SK-N-SH (cell line): ENCODE measurements around the gene TRANK1. TPM values are rescaled to one million over a fixed set of nuclear protein-coding genes. Genes with fewer than 3 reads are reported as not detected.

Experiments
- CTCF ChIA-PET: fragments of 300-600, 350-600 bp; formaldehyde crosslinking; extraction: SDS; loops from one replicate; lab custom pipeline; 2021; lab: Yijun Ruan, JAX
- POLR2A ChIA-PET: fragments of 350-600 bp; sonication (Branson Sonifier 250); formaldehyde crosslinking; extraction: SDS; loops from one replicate; lab custom pipeline; 2020; ENCODE audit warnings: antibody characterized with exemption, inconsistent platforms; lab: Yijun Ruan, JAX
- DNase-seq: peaks from one replicate; pipeline ENCODE4 v3.0.0; 2012
- H2AFZ ChIP-seq: fragments of 200-600 bp; sonication (generic); 2 replicates; pipeline ENCODE4 v1.8.1; 2016; ENCODE audit warnings: antibody characterized with exemption, mild to moderate bottlenecking, low read depth
- H3F3A ChIP-seq: fragments of 200-600 bp; sonication (generic); replicated peaks from 2 replicates; pipeline ENCODE3; 2016; ENCODE audit warnings: antibody characterized with exemption, mild to moderate bottlenecking; ENCODE audit not compliant: insufficient read depth
- H3K27ac ChIP-seq, 2 experiments: fragments of 200-500 bp in 1 of 2; fragments of 200-600 bp in 1 of 2; sonication (Bioruptor generic) in 1 of 2; sonication (generic), shearing (Covaris generic) in 1 of 2; 2 replicates each; pipeline versions ENCODE4 v1.5.1 to v1.6.1; 2014 to 2016; ENCODE audit warnings: low read depth in 2 of 2, inconsistent platforms in 1 of 2, low read length in 1 of 2, mild to moderate bottlenecking in 1 of 2, mixed read lengths in 1 of 2
- H3K27me3 ChIP-seq: fragments of 200-600 bp; sonication (generic), shearing (Covaris generic); 2 replicates; pipeline ENCODE4 v1.6.1; 2016; ENCODE audit warnings: mixed run types; ENCODE audit not compliant: insufficient read depth
- H3K36me3 ChIP-seq, 2 experiments: fragments of 200-500 bp in 1 of 2; fragments of 200-600 bp in 1 of 2; sonication (Bioruptor generic) in 1 of 2; sonication (generic) in 1 of 2; replicated peaks in 1 of 2; 2 replicates each; pipeline versions ENCODE3 to v1.5.1; 2014 to 2016; ENCODE audit warnings: low read length in 1 of 2, mild to moderate bottlenecking in 1 of 2; ENCODE audit not compliant: insufficient read depth in 2 of 2, control insufficient read depth in 1 of 2
- H3K4me1 ChIP-seq, 2 experiments: fragments of 200-500 bp in 1 of 2; fragments of 200-600 bp in 1 of 2; sonication (Bioruptor generic) in 1 of 2; sonication (generic), shearing (Covaris generic) in 1 of 2; 2 replicates each; pipeline versions ENCODE4 v1.5.1 to v1.6.1; 2014 to 2016; ENCODE audit warnings: low read depth in 1 of 2, low read length in 1 of 2, mixed run types in 1 of 2; ENCODE audit not compliant: insufficient read depth in 2 of 2, control insufficient read depth in 1 of 2
- H3K4me2 ChIP-seq: fragments of 200-600 bp; sonication (generic), shearing (Covaris generic); 2 replicates; pipeline ENCODE4 v1.6.1; 2017; ENCODE audit warnings: mixed run types
- H3K4me3 ChIP-seq, 2 experiments: fragments of 200-500 bp in 1 of 2; fragments of 200-600 bp in 1 of 2; sonication (Bioruptor generic) in 1 of 2; sonication (generic), shearing (Covaris generic) in 1 of 2; 2 replicates each; pipeline versions ENCODE4 v1.5.1 to v1.8.1; 2014 to 2016; ENCODE audit warnings: low read depth in 2 of 2, inconsistent platforms in 1 of 2, low read length in 1 of 2, mild to moderate bottlenecking in 1 of 2, mixed read lengths in 1 of 2, moderate library complexity in 1 of 2
- H3K79me2 ChIP-seq: fragments of 200-600 bp; sonication (generic); 2 replicates; pipeline ENCODE4 v1.8.1; 2017; ENCODE audit warnings: mild to moderate bottlenecking; ENCODE audit not compliant: insufficient read depth
- H3K9ac ChIP-seq: fragments of 200-600 bp; sonication (generic); 2 replicates; pipeline ENCODE4 v1.6.1; 2017; ENCODE audit warnings: mixed run types
- H3K9me2 ChIP-seq: fragments of 200-600 bp; sonication (generic); 2 replicates; pipeline ENCODE4 v1.6.1; 2017; ENCODE audit warnings: mixed run types
- H3K9me3 ChIP-seq: fragments of 200-600 bp; sonication (generic); 2 replicates; pipeline ENCODE4 v1.6.1; 2017; ENCODE audit warnings: mixed run types, mild to moderate bottlenecking, moderate library complexity
- H4K20me1 ChIP-seq: fragments of 200-600 bp; sonication (generic); 2 replicates; pipeline ENCODE4 v1.6.1; 2017; ENCODE audit warnings: mild to moderate bottlenecking, mixed run types; ENCODE audit not compliant: insufficient read depth
- CHD2 ChIP-seq: fragments of 150-350 bp; IDR thresholded peaks from 2 replicates; pipeline ENCODE4 v1.6.1; 2018; ENCODE audit warnings: low read length; ENCODE audit not compliant: partially characterized antibody
- EP300 ChIP-seq, 2 experiments: IDR thresholded peaks; 2 replicates each; pipeline versions ENCODE4 v1.4.0 to v1.6.1; 2012; ENCODE audit warnings: borderline replicate concordance in 1 of 2, low read depth in 1 of 2, low read length in 1 of 2
- FOSL2 ChIP-seq: IDR thresholded peaks from 2 replicates; pipeline ENCODE4 v1.4.0; 2012; ENCODE audit warnings: low read depth, mild to moderate bottlenecking, moderate library complexity, borderline replicate concordance
- FOXM1 ChIP-seq: IDR thresholded peaks from 2 replicates; pipeline ENCODE4 v1.4.0; 2012; ENCODE audit warnings: low read depth, mild to moderate bottlenecking
- GABPA ChIP-seq: IDR thresholded peaks from 2 replicates; pipeline ENCODE4 v1.4.0; 2012; ENCODE audit warnings: low read depth, mild to moderate bottlenecking
- RCOR1 ChIP-seq: fragments of 150-350 bp; IDR thresholded peaks from 2 replicates; pipeline ENCODE4 v1.6.1; 2017; ENCODE audit warnings: antibody characterized with exemption, low read length
- SIN3A ChIP-seq: IDR thresholded peaks from 2 replicates; pipeline ENCODE4 v1.6.1; 2012; ENCODE audit warnings: low read depth, mild to moderate bottlenecking, low read length, moderate library complexity, borderline replicate concordance
- TCF12 ChIP-seq: IDR thresholded peaks from 2 replicates; pipeline ENCODE4 v1.4.0; 2012
- WGBS: methylation state at CpG from one replicate; pipeline ENCODE4 v1.1.6; 2017; ENCODE audit warnings: low lambda C conversion rate; 5-methylcytosine and 5-hydroxymethylcytosine counted together
- polyA plus RNA-seq, 3 experiments: library from polyadenylated mRNA; depleted of rRNA; stranded (reverse); fragments of >200 nt; gene quantifications; 2 replicates each; pipeline ENCODE4 v1.2.3, GENCODE V29; 2012
- TF ChIP-seq, protein P1 (sequence below): fragments of 150-350 bp; IDR thresholded peaks from 2 replicates; pipeline ENCODE4 v1.6.1; 2016; ENCODE audit warnings: mild to moderate bottlenecking, low read depth, low read length
- TF ChIP-seq, protein P2 (sequence below): IDR thresholded peaks from 2 replicates; pipeline ENCODE4 v1.4.0; 2012; ENCODE audit warnings: low read depth

Gene TRANK1
- polyA plus RNA-seq, 1 of the 3 experiments (the other 2 are of a cell fraction), result 0.16 TPM

DNA sequence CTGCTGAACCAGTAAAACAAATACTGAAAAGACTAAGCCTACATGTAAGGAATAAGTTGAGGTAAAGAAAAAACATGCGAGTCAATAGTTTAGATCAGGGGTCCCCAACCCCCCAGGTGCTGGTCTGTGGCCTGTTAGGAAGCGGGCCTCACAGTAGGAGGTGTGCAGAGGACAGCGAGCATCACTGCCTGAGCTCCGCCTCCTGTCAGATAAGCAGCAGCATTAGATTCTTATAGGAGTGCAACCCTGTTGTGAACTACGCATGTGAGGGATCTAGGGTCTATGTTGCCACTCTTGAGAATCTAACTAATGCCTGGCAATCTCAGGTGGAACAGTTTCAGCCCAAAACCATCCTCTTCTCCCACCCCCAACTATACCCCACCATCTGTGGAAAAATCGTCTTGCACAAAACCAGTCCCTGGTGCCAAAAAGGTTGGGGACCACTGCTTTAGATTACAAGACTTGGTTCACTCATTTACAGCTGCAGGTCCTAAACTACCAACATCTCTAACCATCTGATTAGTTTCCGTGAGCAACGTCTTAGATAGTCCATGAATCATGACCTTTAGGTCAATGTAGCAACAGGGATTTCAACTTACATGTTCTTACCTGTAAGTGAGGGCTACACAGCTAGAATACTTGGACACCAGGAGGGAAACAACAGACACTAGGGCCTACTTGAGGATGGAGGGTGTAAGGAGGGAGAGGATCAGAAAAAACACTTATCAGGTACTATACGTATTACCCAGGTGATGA lies 66.7 kb downstream of the TRANK1 start:
- H3K4me3 ChIP-seq, result no peak overlapping the region
- no peaks in the 10 kb centered on the region for H3K79me2 ChIP-seq
- WGBS, result 76% methylated on average over 9 of the region's 9 CpGs
- H3K4me1 ChIP-seq, result no peaks in the 10 kb centered on the region
- no peak overlapping the region for H3K4me2 ChIP-seq
- H3F3A ChIP-seq, result no peaks in the 10 kb centered on the region
- no peaks in the 10 kb centered on the region for H3K9me3 ChIP-seq
- DNase-seq, result no peak
- TF ChIP-seq SIN3A (no peak), CHD2 (no peak), FOXM1 (no peak), EP300 (IDR thresholded peaks at IDR 0.05; ENCODE audit: borderline replicate concordance in 1 of 2, low read depth in 1 of 2, low read length in 1 of 2) (no peak)
- H4K20me1 ChIP-seq, result no peaks in the 10 kb centered on the region
- no peak overlapping the region for H3K27ac ChIP-seq
- no peak overlapping the region for H3K9ac ChIP-seq
- no peaks in the 10 kb centered on the region for H3K27me3 ChIP-seq
- CTCF ChIA-PET, result interaction anchor here (4.1 kb wide), 1 partner anchor 149 kb away, joined by 13 read pairs; no protein-coding TSS in a partner anchor
- POLR2A ChIA-PET, result no interaction called here
- no peaks in the 10 kb centered on the region for H3K9me2 ChIP-seq
- H3K36me3 ChIP-seq, result no peaks in the 10 kb centered on the region
- no peak overlapping the region for H2AFZ ChIP-seq

DNA sequence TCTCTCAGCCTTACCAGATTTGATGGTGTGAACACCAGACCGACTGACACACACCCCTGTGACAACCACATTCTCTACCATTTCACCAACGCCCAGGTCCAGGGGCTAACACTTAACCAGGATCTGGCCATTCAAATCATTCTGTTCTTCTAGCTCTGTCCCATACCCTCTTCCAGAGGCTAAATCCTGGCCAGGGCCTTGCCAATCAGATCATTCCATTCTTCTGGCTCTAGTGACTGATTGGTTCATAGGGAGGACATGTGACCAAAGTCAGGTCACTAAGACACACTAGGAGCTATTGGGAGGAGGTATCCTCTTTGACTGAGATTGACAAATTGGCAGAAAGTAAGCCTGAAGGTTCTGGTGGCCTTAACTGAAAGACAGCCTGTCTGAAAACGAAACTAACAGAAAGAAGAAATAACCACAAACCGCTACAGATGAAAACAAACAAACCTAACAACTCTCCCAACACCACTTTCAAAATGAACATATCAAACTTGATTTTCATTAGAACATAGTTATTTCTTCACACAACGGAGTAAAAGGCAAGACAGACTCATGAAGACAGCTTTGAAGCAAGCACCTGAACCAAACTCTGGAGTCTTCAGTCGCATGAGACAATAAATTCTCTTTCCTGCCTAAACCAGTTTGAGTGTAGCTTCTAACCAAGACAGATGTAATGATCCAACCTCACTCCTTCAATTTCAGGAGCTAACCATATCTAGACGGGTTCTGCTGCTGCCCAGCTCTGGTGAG lies 68.5 kb downstream of the TRANK1 start:
- H4K20me1 ChIP-seq, result no peaks in the 10 kb centered on the region
- no peak overlapping the region for H2AFZ ChIP-seq
- no peak overlapping the region for H3K9ac ChIP-seq
- ChIA-PET POLR2A (no interaction called here), CTCF (interaction anchor here (1.3 to 4.1 kb wide), 3 partner anchors 8 to 147 kb away, joined by 3 to 13 read pairs (median 7); no protein-coding TSS in a partner anchor)
- H3K4me3 ChIP-seq, result no peak overlapping the region
- no peak for DNase-seq
- H3K79me2 ChIP-seq, result no peaks in the 10 kb centered on the region
- H3K4me1 ChIP-seq, result no peaks in the 10 kb centered on the region
- H3K9me2 ChIP-seq, result no peaks in the 10 kb centered on the region
- H3F3A ChIP-seq, result no peaks in the 10 kb centered on the region
- no peaks in the 10 kb centered on the region for H3K9me3 ChIP-seq
- H3K27me3 ChIP-seq, result no peaks in the 10 kb centered on the region
- no peak overlapping the region for H3K4me2 ChIP-seq
- no peak for TF ChIP-seq GABPA
- TF ChIP-seq, protein P1, sequence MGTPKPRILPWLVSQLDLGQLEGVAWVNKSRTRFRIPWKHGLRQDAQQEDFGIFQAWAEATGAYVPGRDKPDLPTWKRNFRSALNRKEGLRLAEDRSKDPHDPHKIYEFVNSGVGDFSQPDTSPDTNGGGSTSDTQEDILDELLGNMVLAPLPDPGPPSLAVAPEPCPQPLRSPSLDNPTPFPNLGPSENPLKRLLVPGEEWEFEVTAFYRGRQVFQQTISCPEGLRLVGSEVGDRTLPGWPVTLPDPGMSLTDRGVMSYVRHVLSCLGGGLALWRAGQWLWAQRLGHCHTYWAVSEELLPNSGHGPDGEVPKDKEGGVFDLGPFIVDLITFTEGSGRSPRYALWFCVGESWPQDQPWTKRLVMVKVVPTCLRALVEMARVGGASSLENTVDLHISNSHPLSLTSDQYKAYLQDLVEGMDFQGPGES, result no peak
- no peak for TF ChIP-seq SIN3A
- no peak for TF ChIP-seq CHD2
- TF ChIP-seq FOSL2, result no peak
- TF ChIP-seq, protein P2, sequence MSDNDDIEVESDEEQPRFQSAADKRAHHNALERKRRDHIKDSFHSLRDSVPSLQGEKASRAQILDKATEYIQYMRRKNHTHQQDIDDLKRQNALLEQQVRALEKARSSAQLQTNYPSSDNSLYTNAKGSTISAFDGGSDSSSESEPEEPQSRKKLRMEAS, result no peak
- TF ChIP-seq TCF12, result no peak
- no peak for TF ChIP-seq RCOR1
- no peak for TF ChIP-seq FOXM1
- H3K27ac ChIP-seq, result no peak overlapping the region
- WGBS, result 64% methylated on average over 7 of the region's 7 CpGs
- no peaks in the 10 kb centered on the region for H3K36me3 ChIP-seq
